Panc1 (cell line): ENCODE data around the gene OPA3. TPM values are rescaled to one million over a fixed set of nuclear protein-coding genes. Genes with fewer than 3 reads are reported as not detected.

ENCODE experiments used
- ATAC-seq: fragments of 200-7000 bp; cut with Tn5 transposase; 2 replicates; pipeline ENCODE4 v1.9.1; 2020; ENCODE audit warnings: mild to moderate bottlenecking, moderate library complexity
- BruUV-seq: library from RNA; stranded (reverse); fragments of 400-500 nt; replicated peaks from 2 replicates; lab custom pipeline; 2021; lab: Mats Ljungman, UMichigan
- CTCF ChIA-PET: fragments of 300-600 bp; sonication (Branson Sonifier 250); formaldehyde crosslinking; loops from one replicate; lab custom pipeline; 2022; ENCODE audit warnings: antibody characterized with exemption; lab: Charles Lee
- POLR2A ChIA-PET: fragments of 300-600 bp; sonication (Branson Sonifier 250); formaldehyde crosslinking; loops from one replicate; lab custom pipeline; 2022; ENCODE audit warnings: antibody characterized with exemption; lab: Charles Lee
- DNase-seq: peaks from one replicate; pipeline ENCODE4 v3.0.0-alpha.2; 2010; ENCODE audit warnings: low read depth, low spot score
- H3K27ac ChIP-seq: 2 replicates; pipeline ENCODE4 v1.5.1; 2011; ENCODE audit warnings: mild to moderate bottlenecking, low read length, inconsistent platforms
- H3K27me3 ChIP-seq: fragments of 200-500 bp; sonication (Bioruptor generic); 2 replicates; pipeline ENCODE4 v1.6.0; 2014; ENCODE audit warnings: low read length, inconsistent platforms; ENCODE audit not compliant: control insufficient read depth, insufficient read depth
- H3K36me3 ChIP-seq: fragments of 200-500 bp; sonication (Bioruptor generic); 2 replicates; pipeline ENCODE4 v1.5.1; 2014; ENCODE audit warnings: inconsistent platforms, mild to moderate bottlenecking, low read length, moderate library complexity; ENCODE audit not compliant: control insufficient read depth, insufficient read depth
- H3K4me1 ChIP-seq: 2 replicates; pipeline ENCODE4 v1.5.1; 2011; ENCODE audit warnings: inconsistent platforms, mild to moderate bottlenecking, low read length, moderate library complexity; ENCODE audit not compliant: control insufficient read depth, insufficient read depth
- H3K4me3 ChIP-seq, 2 experiments: 2 replicates each; pipeline ENCODE4 v1.5.1; 2011 to 2012; ENCODE audit warnings: low read depth in 2 of 2, low read length in 2 of 2, mild to moderate bottlenecking in 2 of 2, inconsistent platforms in 1 of 2, moderate library complexity in 1 of 2
- H3K9me3 ChIP-seq: fragments of 200-500 bp; sonication (Bioruptor generic); 2 replicates; pipeline ENCODE4 v1.5.1; 2014; ENCODE audit warnings: low read depth, mild to moderate bottlenecking, inconsistent platforms, low read length, moderate library complexity; ENCODE audit not compliant: control insufficient read depth, insufficient read depth
- POLR2AphosphoS5 ChIP-seq: IDR thresholded peaks from 2 replicates; pipeline ENCODE4 v1.6.1; 2012; ENCODE audit warnings: mild to moderate bottlenecking, low read depth, low read length, moderate library complexity
- REST ChIP-seq, 2 experiments: IDR thresholded peaks; 2 replicates each; pipeline ENCODE4 v1.6.1; 2011 to 2012; ENCODE audit warnings: low read depth in 2 of 2, control low read depth in 1 of 2, low read length in 1 of 2, mild to moderate bottlenecking in 1 of 2, moderate library complexity in 1 of 2; ENCODE audit not compliant: insufficient read depth in 1 of 2
- SIN3A ChIP-seq: IDR thresholded peaks from 2 replicates; pipeline ENCODE4 v1.6.1; 2012; ENCODE audit warnings: low read depth, mild to moderate bottlenecking, low read length, moderate library complexity, borderline replicate concordance; ENCODE audit not compliant: insufficient read depth
- TCF7L2 ChIP-seq: IDR thresholded peaks from 2 replicates; pipeline ENCODE4 v1.6.1; 2011; ENCODE audit warnings: mild to moderate bottlenecking, low read depth, low read length, inconsistent platforms
- in situ Hi-C: cut with HindIII; loops from 2 replicates; pipeline ENCODE4 v1.10.0; 2016; ENCODE audit warnings: low sequenced_read_pairs, low pct_unique_long_range_greater_than_20kb
- intact Hi-C: fragments of 100-400 bp; cut with micrococcal nuclease; formaldehyde crosslinking; loops from one replicate; pipeline ENCODE4 v1.10.0; 2022; ENCODE audit not compliant: unreplicated experiment
- total RNA-seq: library from RNA; stranded (reverse); gene quantifications from one replicate; pipeline ENCODE4 v1.2.1, GENCODE V29; 2021; ENCODE audit not compliant: unreplicated experiment
- TF ChIP-seq, protein P1 (sequence below): fragments of 450-650 bp; IDR thresholded peaks from 2 replicates; pipeline ENCODE4 v1.5.1; 2017; ENCODE audit warnings: mild to moderate bottlenecking

Gene OPA3
- total RNA-seq, 1 experiment from 2014 or later, result 20.3 TPM

- in situ Hi-C loops, result no loop called here
- H3K4me1 ChIP-seq, result no peaks in the 10 kb centered on the region
- intact Hi-C loops, result no loop called here
- H3K9me3 ChIP-seq, result no peaks in the 10 kb centered on the region
- no peak for TF ChIP-seq SIN3A
- no peaks in the 10 kb centered on the region for H3K27me3 ChIP-seq
- no peak for ATAC-seq
- ChIA-PET CTCF (interaction anchor here (0.9 kb wide), 1 partner anchor 51 kb away, joined by 3 read pairs; no protein-coding TSS in a partner anchor), POLR2A (no interaction called here)
- H3K4me3 ChIP-seq, result no peak overlapping the region
- no peaks in the 10 kb centered on the region for H3K36me3 ChIP-seq
- BruUV-seq, result no TSS peak
- no peak overlapping the region for H3K27ac ChIP-seq
- no peak for DNase-seq
These were observed 7.0 kb upstream of the OPA3 start for GRCh38 chr19:45591638-45592005.

DNA sequence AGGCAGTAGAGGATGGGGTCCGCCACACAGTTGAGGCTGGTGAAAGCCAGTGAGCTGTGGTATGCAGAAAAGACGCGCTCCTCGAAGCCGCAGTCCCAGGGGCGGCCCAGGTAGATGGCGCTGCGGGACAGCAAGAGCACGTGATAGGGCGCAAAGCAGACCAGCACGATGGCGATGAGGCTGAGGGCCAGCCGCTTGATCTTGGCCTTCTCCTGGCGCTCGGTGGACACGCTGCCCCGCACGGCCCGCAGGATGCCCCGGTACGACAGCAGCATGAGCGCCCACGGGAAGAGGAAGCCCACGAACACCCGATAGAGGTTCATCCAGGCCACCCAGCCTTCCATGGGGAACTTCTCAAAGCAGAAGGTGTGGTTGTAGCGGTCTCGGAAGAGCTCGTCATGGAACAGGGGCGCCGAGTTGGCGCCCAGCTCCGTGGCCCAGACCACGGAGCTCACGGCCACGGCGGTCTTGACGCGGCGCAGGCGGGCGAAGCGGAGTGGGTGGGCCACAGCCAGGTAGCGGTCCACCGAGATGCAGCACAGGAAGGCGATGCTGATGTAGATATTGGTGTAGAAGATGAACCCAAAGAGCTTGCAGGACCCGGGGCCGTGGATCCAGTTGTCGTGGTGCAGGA lies 6.5 kb upstream of the OPA3 start:
- intact Hi-C loops, result no loop called here
- H3K27ac ChIP-seq, result no peak overlapping the region

More for the DNA sequence above, 6.5 kb upstream of the OPA3 start:
- Histone ChIP-seq H3K9me3 (no peaks in the 10 kb centered on the region), H3K4me3 (no peak overlapping the region), H3K4me1 (no peaks in the 10 kb centered on the region), H3K27me3 (no peaks in the 10 kb centered on the region), H3K36me3 (no peaks in the 10 kb centered on the region)
- no TSS peak for BruUV-seq
- in situ Hi-C loops, result no loop called here
- ATAC-seq (peak; percentile 89), DNase-seq (no peak)
- ChIA-PET POLR2A (no interaction called here), CTCF (interaction anchor here (0.9 kb wide), 1 partner anchor 51 kb away, joined by 3 read pairs; no protein-coding TSS in a partner anchor)
- no peak for TF ChIP-seq SIN3A
- TF ChIP-seq, protein P1, sequence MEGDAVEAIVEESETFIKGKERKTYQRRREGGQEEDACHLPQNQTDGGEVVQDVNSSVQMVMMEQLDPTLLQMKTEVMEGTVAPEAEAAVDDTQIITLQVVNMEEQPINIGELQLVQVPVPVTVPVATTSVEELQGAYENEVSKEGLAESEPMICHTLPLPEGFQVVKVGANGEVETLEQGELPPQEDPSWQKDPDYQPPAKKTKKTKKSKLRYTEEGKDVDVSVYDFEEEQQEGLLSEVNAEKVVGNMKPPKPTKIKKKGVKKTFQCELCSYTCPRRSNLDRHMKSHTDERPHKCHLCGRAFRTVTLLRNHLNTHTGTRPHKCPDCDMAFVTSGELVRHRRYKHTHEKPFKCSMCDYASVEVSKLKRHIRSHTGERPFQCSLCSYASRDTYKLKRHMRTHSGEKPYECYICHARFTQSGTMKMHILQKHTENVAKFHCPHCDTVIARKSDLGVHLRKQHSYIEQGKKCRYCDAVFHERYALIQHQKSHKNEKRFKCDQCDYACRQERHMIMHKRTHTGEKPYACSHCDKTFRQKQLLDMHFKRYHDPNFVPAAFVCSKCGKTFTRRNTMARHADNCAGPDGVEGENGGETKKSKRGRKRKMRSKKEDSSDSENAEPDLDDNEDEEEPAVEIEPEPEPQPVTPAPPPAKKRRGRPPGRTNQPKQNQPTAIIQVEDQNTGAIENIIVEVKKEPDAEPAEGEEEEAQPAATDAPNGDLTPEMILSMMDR, result no peak; the same call in 1 of the 2 replicates
- TF ChIP-seq REST (IDR thresholded peaks at IDR 0.05; ENCODE audit: insufficient read depth in 1 of 2, low read depth in 2 of 2, low read length in 1 of 2), result no peak
- TF ChIP-seq TCF7L2, result no peak
- no peak for TF ChIP-seq POLR2AphosphoS5
